A204.1 (cell line): ENCODE results near the gene TARBP1.
"Not testable (repeated sequence)": the region's sequence is repeated elsewhere in the genome, so short reads cannot be mapped to it uniquely, and the experiment has no call there.

Experiments
- FAIRE-seq: peaks from 2 replicates; lab custom pipeline; 2012; peaks lifted over from hg19 to GRCh38; lab: Jason Lieb, UNC

TARBP1 gene, protein sequence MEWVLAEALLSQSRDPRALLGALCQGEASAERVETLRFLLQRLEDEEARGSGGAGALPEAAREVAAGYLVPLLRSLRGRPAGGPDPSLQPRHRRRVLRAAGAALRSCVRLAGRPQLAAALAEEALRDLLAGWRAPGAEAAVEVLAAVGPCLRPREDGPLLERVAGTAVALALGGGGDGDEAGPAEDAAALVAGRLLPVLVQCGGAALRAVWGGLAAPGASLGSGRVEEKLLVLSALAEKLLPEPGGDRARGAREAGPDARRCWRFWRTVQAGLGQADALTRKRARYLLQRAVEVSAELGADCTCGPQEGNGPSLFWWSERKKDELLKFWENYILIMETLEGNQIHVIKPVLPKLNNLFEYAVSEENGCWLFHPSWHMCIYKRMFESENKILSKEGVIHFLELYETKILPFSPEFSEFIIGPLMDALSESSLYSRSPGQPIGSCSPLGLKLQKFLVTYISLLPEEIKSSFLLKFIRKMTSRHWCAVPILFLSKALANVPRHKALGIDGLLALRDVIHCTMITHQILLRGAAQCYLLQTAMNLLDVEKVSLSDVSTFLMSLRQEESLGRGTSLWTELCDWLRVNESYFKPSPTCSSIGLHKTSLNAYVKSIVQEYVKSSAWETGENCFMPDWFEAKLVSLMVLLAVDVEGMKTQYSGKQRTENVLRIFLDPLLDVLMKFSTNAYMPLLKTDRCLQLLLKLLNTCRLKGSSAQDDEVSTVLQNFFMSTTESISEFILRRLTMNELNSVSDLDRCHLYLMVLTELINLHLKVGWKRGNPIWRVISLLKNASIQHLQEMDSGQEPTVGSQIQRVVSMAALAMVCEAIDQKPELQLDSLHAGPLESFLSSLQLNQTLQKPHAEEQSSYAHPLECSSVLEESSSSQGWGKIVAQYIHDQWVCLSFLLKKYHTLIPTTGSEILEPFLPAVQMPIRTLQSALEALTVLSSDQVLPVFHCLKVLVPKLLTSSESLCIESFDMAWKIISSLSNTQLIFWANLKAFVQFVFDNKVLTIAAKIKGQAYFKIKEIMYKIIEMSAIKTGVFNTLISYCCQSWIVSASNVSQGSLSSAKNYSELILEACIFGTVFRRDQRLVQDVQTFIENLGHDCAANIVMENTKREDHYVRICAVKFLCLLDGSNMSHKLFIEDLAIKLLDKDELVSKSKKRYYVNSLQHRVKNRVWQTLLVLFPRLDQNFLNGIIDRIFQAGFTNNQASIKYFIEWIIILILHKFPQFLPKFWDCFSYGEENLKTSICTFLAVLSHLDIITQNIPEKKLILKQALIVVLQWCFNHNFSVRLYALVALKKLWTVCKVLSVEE (N-terminal part only)

DNA sequence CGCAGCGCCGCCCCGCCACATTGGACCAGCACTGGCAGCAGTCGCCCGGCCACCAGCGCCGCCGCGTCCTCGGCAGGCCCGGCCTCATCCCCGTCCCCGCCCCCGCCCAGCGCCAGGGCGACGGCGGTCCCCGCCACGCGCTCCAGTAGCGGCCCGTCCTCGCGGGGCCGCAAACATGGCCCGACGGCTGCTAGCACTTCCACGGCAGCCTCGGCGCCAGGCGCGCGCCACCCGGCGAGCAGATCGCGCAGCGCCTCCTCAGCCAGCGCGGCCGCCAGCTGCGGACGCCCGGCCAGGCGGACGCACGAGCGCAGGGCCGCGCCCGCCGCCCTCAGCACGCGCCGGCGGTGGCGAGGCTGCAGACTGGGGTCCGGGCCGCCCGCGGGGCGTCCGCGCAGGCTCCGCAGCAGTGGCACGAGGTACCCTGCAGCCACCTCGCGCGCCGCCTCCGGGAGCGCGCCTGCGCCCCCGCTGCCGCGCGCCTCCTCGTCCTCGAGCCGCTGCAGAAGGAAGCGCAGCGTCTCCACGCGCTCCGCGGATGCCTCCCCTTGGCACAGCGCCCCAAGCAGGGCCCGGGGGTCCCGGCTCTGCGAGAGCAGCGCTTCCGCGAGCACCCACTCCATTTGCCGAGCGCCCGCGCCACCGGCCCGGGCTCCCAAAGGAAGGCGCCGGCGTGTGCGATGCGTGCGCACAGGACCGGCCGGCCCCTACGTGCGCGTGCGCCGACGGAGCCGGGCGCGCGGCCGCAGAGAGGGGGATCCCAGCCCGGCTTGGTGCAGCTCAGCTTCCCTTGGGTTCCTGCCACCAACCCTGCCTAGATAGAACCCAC lies at the start of gene TARBP1:
TARBP1 (minus strand) TSS at position 699 of the 829 bp plus-strand sequence; CDS start at position 623, 76 bp downstream.
- no peak for FAIRE-seq

DNA sequence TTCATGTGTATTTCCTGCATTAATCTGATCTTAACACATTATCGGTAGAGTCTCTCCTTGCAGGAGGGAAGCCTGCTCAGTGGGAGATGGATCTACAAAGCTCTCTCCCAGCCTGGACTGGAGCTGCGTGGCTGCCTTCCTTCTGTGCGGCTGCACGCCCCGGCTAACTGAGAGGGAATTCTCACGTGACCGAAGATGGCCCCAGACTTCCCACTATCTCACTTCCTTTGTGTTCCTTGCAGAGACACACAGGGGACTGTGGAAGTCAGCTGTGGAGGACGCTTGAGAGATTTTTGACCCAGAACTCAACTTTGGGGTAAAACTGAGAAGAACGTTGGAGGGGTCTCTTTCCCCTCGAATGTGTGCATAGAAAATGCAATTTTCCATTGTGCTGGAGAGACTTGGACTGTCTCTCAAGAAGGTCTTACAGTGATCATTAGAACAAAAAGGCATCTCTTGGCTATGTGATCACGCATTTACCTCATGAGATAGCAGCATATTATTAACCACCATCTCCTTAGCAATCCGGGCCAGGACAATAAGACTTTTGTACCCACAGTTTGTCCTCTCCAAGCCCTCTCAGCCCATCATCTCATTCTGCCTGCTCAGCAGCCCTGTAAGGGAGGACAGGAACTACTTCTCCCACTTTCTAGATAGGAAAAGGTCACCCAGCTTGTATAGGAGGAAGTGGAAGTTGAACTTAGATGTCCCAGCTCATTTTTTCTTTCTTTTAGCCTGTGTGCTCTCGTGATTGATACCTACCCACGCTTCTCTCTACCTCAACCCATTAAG lies 49.3 kb upstream of the TARBP1 start:
- FAIRE-seq = no peak

DNA sequence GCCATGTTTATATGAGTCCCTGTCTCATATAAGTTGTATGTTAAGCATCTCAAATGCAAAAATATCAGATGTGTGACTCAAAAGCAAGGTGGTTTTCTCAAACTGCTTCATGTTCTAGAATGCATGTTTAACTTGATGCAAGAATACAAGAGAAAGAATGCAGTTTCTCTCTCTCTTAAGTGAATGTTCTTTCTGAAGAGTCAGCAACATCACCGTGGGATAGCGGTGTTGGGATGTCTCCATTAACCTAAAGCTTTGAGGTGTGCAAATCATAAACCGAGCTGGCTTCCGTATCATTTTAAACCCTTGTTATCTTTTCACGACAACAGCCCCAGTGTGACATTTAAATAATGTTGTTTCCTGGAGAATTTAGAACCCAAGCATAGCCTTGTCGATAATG lies 48.4 kb upstream of the TARBP1 start:
- no peak for FAIRE-seq

DNA sequence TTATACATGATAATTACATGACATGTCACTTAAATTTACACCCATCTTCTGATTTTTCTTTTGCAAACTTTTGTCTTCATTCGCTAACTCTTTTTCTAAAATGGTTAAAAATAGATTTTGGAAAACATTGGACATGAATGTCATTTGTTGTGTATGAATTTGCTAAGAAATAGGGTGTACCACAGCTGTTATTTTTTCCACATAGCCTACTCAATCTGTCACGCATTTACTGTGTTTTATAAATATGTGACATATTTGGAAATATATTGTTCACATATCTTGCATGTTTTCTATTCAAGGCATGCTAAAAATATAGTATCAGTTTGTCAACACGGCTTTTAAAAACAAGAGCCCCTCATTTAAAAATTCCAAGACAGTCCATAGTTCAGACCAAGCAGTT lies 47.9 kb upstream of the TARBP1 start:
- FAIRE-seq = no peak

DNA sequence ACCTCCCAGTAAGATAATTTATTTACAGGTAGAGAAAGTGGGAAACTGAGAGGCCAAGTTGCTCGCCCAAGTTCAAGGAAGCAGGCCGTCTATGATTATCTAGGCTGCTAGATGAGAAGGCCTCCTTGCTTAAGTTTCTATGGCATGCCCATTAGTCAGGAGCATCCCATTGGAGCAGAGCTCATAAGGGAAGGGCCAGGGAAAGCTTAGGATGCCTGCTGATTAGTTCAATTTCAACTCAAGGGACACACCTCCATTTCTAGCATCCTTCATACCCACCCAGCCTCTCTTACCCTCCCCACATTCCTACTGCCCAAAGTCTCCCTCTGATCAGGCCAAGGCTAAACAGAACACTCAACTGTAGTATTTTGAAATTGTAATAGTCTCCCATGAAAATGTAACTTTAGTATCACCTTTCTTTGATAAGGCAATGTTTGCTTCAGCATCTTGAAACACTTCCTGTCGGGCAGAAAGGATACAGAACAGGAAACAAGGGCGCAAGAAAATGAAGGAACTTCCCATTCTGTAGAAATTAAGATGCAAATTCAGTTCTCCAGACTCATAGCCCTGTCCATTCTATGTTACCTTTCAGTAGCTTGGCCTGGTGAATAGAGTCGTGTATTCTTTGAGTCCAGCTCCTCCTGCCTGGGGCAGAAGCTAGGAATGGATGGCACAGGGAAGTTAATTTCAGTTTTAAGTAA lies 46.3 kb upstream of the TARBP1 start:
- no peak for FAIRE-seq

DNA sequence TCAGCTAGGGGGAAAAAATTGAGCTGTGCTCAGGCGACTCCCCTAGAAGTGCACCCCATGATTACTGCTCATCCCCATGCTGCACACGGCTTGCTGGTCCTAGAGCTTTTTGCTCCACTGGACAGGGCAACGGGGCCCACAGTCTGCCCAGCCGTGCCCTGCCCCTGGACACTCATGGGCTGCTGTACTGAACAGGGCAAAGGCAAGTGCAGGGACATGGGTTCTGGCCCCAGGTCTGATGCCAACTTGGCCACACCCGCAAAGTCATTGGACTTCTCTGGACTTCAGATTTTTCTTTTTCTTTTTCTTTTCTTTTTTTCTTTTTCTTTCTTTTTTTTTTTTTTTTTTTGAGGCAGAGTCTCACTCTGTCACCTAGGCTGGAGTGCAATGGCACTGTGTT lies 42.9 kb upstream of the TARBP1 start:
- no peak for FAIRE-seq

DNA sequence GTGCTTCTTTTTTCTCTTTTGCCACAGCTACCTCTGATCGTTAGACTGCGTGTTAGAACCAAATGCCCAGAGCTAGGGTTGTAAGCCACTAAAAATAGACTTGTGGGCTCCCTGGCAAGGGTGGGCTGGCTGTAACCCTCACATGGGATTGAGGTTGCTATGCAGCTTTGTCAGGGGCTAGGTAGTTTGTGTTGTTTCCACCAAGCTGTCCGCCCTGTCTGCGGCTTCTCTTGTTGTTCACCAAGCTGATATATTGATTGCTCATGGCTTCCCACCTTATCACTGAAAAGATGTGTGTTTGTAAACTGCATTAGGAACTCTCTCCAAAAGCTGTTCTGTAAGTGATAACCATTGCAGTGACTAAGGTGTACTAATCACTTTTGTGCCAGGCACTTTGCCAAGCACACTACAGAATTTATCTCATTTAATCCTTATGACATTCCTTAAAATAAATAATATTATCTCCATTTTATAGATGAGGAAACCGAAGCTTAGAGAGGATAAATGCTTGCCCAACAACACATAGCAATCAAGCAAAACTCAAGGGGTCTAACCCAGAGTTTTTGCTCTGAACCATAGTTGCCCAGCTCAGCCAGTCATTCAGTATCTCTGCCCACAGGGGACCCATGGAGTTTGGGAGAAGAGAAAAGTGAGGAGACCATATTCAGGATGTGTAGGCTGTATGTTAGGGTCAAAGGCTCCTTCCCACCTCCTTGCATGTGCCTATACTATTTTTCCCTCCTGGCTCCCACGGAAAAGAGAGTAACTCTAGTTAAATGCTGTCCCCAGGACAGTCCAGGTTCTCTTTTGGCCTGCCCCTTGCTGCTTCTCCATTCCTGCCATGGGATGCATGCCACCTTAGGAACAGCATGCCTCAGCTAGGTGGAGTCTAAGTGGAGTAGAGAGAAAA lies 42.2 kb upstream of the TARBP1 start:
- FAIRE-seq = no peak

DNA sequence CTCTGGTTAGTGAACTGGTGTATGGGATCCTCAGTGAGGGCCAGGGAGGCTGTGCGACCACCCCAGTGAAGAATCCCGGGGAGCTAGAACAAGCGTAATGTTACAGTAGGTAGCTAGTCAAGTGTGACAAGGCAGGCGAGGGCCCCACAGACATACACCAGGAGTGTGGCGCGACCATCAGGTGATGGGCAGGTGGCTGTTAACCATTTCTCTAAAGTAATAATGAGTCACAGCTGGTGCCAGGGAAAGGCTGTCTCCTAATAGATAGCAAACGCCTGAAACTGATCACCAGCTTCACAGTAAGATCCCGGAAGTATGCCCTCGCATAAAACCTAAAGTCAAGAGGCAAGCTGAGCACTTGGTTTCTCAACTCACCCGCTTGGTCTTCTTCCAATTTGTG lies 40.5 kb upstream of the TARBP1 start:
- no peak for FAIRE-seq

DNA sequence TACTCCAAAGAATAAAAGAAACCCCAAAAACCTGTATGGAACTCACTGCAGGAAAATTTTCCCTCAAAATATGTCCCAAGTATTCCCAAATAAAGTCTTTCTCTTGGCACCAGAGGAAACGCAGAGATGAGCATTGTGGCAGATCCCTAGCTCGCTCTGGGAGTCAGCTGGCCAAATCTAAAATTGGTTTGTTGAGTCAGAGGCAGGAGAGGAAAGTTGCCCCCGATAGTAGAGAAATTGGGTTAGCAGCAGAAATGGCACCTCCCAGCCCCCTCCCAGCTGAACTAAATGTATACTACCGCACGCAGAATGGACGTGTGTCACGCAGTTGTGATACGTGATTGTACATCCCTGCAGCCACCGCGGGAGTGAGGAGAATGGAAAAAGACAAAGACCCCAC lies 39.9 kb upstream of the TARBP1 start:
- no peak for FAIRE-seq

DNA sequence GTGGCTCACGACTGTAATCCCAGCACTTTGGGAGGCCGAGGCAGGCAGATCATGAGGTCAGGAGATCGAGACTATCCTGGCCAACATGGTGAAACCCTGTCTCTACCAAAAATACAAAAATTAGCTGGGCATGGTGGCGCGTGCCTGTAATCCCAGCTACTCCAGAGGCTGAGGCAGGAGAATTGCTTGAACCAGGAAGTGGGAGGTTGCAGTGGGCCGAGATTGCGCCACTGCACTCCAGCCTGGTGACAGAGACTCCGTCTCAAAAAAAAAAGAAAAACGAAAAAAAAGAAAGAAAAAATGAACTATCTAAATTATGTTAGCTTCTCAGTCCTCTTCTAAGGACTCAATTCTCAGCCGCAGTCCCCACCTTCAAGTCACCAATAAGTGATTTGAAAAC lies 39.1 kb upstream of the TARBP1 start:
- not testable (repeated sequence) for FAIRE-seq

DNA sequence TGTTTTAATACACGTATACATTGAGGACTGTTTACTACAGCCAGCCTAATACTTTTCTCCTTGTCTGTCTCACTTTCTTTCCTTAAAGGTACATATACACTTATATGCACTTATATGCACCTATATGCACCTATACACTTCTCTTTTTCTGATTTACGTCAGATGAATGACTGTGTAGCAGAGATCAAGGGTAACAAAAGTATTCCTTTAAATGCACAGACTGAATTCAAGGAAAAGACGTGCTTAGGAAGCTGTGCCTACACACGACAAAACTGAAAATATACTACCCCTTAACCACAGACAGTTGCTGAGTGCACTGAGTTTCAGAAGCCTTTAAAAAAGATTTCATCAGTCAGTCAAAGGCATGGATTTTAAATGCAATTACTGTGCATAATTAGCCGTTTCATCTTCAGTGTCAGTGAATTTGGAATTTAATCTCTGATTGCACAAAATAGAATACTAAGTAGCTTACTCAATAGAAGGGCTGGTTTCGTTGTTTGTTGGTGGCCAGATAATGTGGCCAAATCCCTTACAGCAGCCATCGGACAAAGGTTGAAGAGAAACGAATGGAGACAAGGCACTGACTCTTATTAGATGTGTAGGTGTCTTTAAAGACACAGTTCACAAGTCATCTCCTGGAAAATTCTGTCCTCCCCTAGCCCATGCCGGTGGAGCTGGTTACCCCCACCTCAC lies 38.3 kb upstream of the TARBP1 start:
- no peak for FAIRE-seq

DNA sequence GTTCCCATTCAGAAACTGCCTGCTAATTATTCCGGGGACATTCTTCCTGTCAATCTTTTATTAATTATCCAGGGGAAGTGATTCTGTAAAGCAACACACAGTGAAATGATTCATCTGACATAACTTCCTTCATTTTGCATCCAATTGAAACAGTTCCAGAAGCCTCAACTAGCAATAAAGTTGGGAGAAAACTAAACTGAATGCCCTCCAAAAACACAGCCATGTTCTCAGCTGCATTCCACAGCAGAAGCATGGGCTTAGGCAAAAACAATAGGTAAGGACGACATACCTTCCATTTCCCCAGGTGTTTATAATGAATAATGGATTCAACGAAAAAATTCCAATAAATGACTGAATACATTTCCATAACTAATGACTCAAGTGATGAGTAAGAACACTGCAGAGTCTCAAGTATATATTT lies 36.9 kb upstream of the TARBP1 start:
- FAIRE-seq = no peak

DNA sequence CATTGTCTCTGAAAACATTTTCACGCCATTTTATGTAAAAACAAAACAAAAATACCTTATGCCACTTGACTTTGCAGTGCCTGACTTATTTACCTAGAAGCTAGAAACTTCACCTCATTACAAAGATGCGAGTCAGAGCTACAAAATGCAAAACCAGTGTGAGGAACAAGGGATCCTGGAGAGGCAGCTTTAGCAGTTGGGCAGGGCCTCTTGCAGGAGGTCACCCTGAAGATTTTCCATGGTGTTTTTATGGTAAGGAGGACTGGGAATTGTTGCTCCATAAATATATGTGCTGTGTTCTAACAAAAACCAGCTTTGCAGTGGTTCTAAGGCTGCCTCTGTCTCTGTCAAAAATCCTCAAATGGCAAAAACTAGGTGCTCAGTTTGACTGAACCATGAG lies 36.4 kb upstream of the TARBP1 start:
- FAIRE-seq = no peak

DNA sequence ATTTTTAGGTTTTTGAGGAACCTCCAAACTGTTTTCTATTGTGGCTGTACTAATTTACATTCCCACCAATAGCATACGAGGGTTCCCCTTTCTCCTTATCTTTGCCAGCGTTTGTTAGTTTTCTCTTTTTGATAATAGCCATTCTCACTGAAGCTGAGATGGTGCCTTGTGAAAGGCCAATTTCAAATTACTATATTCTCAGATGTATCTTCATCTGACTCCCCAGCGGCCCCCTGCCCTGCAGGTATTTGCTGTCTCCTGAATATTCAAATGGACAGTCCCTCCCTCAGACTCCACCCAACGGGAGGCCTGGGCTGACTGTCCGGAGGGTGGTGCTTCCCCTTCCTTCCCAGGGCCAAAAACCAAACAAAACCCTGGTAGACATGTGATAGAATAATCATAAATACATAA lies 33.5 kb upstream of the TARBP1 start:
- no peak for FAIRE-seq

DNA sequence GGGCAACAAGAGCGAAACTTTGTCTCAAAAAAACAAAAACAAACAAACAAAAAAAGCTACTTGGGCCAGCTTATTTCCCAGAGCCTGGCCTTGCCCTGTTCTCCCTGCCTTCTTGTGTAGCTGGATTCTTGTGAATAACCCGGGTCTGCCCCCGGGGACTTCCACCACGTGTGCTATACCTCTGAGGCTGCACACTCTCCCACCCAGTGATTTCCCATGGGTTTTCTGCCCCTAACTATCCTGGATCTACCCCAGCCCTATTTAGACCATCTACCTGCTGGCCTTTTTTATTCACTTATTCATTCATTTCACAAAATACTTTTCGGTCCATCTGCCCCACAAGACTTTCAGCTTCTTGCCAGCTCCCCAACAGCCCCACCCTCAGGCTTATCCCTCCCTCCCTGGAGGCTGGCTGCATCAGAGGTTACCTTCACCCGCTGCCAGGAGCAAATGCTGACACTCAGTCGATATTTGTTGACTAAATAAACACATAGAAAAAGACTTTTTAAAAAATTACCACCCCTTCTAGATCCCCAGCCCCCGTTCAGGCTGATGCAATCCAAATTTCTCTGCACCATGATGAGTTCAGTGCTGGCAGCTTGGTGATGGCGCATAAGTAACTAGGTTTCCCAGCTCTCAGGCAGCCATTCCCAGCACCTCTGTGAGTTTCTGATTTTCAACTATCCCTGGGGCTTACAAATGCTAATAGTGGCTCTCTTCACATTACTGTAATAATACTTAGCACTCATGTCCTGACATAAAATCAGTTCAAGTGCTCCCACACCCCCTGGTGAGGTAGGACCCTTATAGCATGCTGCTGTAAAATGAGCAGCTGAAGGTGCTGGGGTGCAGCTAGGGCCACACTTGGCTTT lies 30.7 kb upstream of the TARBP1 start:
- no peak for FAIRE-seq

DNA sequence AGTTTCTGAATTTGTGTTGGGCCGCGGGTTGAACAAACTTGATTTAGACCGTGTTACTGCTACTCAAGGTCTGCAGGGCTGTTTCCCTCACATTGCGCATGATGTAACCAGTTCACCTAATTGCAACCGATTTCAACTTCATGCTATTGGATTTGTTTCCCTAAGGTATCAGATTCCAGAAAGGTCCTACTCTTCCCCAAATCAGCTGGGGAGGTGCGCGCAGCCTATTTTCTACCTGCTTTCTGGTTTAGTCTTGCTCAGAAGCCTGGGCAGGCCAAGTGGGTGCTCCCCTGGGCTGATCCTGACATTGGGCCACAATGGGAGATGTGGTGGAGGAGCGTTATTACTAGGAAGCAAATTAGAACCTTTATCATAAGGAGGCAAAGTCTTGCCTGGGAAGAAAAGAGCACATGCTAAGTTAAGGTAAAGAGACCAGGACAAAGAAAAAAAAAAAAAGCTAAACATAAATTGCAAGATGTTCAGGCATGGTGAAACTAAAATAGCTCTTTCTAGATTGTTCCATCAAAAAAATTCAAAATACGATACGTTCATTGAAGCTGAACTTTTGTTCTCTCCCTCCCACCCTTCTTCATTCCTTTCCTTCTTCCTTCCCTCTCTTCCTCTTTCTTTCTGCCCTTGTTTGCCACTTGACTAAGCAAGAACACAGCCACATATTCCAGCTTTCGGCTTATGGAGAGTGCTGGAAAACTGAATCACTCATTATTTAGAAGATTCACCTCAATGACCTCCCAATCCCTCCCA lies 28.8 kb upstream of the TARBP1 start:
- no peak for FAIRE-seq

DNA sequence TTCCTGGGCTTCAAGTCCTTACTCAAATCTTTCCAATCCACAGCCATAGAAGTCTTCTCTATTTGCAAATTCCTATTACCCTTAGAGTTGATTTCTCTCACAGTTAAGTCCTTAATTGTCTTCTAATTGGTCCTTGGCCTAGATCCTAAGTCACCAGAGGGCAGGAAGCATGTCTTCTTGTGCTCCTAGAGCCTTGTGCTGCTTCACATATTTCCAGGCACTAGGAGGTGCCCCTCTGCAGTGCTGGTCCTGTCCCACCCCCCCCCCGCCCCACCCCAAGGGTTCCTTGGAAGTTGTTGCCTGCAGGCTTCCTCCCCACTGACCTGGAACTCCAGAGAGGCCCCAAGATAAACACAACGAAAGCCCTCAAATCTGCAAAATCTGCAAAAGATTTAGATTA lies 28.1 kb upstream of the TARBP1 start:
- no peak for FAIRE-seq
